NCI-H1105 (cell line): ENCODE measurements around the gene RAB11FIP3.
"Not testable (repeated sequence)": the region's sequence is repeated elsewhere in the genome, so short reads cannot be mapped to it uniquely, and the experiment has no call there.

Experiments
- DNase-seq: peaks from one replicate; lab custom pipeline; 2025; lab: John Stamatoyannopoulos, UW

The RAB11FIP3 gene

GRCh38 chr16:425082-425718 is at the start of gene RAB11FIP3:
Gene RAB11FIP3 (plus strand): TSS chr16:425649. CDS start chr16:426007, 358 bp downstream.
- peak; percentile 54 for DNase-seq

GRCh38 chr16:375927-376816 is 49.3 kb upstream of the RAB11FIP3 start:
- DNase-seq = no peak

- DNase-seq = no peak
Observed at GRCh38 chr16:376817-377418, 48.5 kb upstream of the RAB11FIP3 start.

GRCh38 chr16:377419-377951 is 48.0 kb upstream of the RAB11FIP3 start:
- no peak for DNase-seq

- DNase-seq = not testable (repeated sequence)
Observed at GRCh38 chr16:378113-378820, 47.2 kb upstream of the RAB11FIP3 start.

- DNase-seq = no peak
Observed at GRCh38 chr16:378821-379182, 46.6 kb upstream of the RAB11FIP3 start.

GRCh38 chr16:379183-379960 is 46.1 kb upstream of the RAB11FIP3 start:
- DNase-seq = peak; percentile 81

- DNase-seq = no peak
Observed at GRCh38 chr16:379961-380761, 45.3 kb upstream of the RAB11FIP3 start.

- no peak for DNase-seq
Observed at GRCh38 chr16:380762-381011, 44.8 kb upstream of the RAB11FIP3 start.

GRCh38 chr16:381012-381788 is 44.2 kb upstream of the RAB11FIP3 start:
- no peak for DNase-seq

- DNase-seq = peak; percentile 26
Observed at GRCh38 chr16:381789-382717, 43.4 kb upstream of the RAB11FIP3 start, which contains the start of gene PGAP6. Gene PGAP6 (minus strand): TSS chr16:381978. CDS start chr16:381821, 157 bp downstream.

- DNase-seq = no peak
Observed at GRCh38 chr16:383326-384051, 42.0 kb upstream of the RAB11FIP3 start.

GRCh38 chr16:386641-387156 is 38.8 kb upstream of the RAB11FIP3 start:
- DNase-seq = no peak

- DNase-seq = not testable (repeated sequence)
Observed at GRCh38 chr16:387761-388666, 37.4 kb upstream of the RAB11FIP3 start.

GRCh38 chr16:389352-389751 is 36.1 kb upstream of the RAB11FIP3 start:
- no peak for DNase-seq

- DNase-seq = no peak
Observed at GRCh38 chr16:391885-392335, 33.5 kb upstream of the RAB11FIP3 start.
